ENCODE data around the gene RAPGEF2. TPM values are rescaled to one million over a fixed set of nuclear protein-coding genes. Genes with fewer than 3 reads are reported as not detected.

RAPGEF2 gene
- total RNA-seq, 1 experiment from 2014 or later, result 37.1 TPM

GRCh38 chr4:159353422-159354116 lies 250.7 kb downstream of the RAPGEF2 start:
- Histone ChIP-seq H4K91ac (ENCODE audit: insufficient read length, low read depth, low read length) (no peak overlapping the region), H2BK15ac (ENCODE audit: low read depth, low read length) (no peak overlapping the region), H3K56ac (ENCODE audit: insufficient read length, low read depth, low read length) (no peak overlapping the region), H3K23me2 (ENCODE audit: insufficient read length, low read depth, low read length, poor library complexity, severe bottlenecking) (no peaks in the 10 kb centered on the region), H2BK120ac (ENCODE audit: low read depth, low read length, poor library complexity, severe bottlenecking) (no peak overlapping the region), H4K5ac (ENCODE audit: insufficient read length, low read depth, low read length) (no peak overlapping the region), H3K9me3 (ENCODE audit: control insufficient read depth, low read depth, low read length) (no peaks in the 10 kb centered on the region), H2AK5ac (ENCODE audit: insufficient read length, low read length) (no peak overlapping the region), H3K27me3 (ENCODE audit: insufficient read depth, low read length) (no peaks in the 10 kb centered on the region), H3K4me2 (ENCODE audit: insufficient read depth, insufficient read length, low read length) (no peak overlapping the region), H2BK20ac (ENCODE audit: low read depth, low read length, poor library complexity, severe bottlenecking) (no peak overlapping the region), H3K79me2 (ENCODE audit: insufficient read depth, low read length) (no peaks in the 10 kb centered on the region), H3K27ac (ENCODE audit: insufficient read length, low read depth, low read length) (no peak overlapping the region), H3K23ac (ENCODE audit: insufficient read length, low read depth, low read length) (no peak overlapping the region), H2AFZ (ENCODE audit: low read length) (no peak overlapping the region), H3K4me1 (ENCODE audit: insufficient read depth, low read length) (no peaks in the 10 kb centered on the region), H2BK12ac (ENCODE audit: insufficient read length, low read depth, low read length) (no peak overlapping the region), H2BK5ac (ENCODE audit: insufficient read length, low read length) (no peak overlapping the region), H3K14ac (ENCODE audit: insufficient read depth, low read length) (no peak overlapping the region), H4K20me1 (ENCODE audit: control insufficient read depth, insufficient read depth, insufficient read length) (no peaks in the 10 kb centered on the region), H3T11ph (ENCODE audit: low read length) (no peak overlapping the region), H3K18ac (ENCODE audit: insufficient read length, low read depth, low read length) (no peak overlapping the region), H3K79me1 (ENCODE audit: insufficient read depth, low read depth, low read length, poor library complexity, severe bottlenecking) (no peaks in the 10 kb centered on the region), H3K4ac (ENCODE audit: low read depth, low read length) (no peak overlapping the region), H4K8ac (replicated peaks; ENCODE audit: insufficient read length, low read depth, low read length) (no peak overlapping the region), H3K9ac (ENCODE audit: extremely low read depth, insufficient read length, low read length) (no peak overlapping the region)
- Mint-ChIP-seq H3K4me1 (no peaks in the 10 kb centered on the region), H3K36me3 (ENCODE audit: insufficient read depth in 1 of 3, low read depth in 3 of 3) (peaks cover 18 to 56% (median 49%) of the 10 kb centered on the region in 3 experiments; a peak in 6 of 7 replicates), H3K27me3 (ENCODE audit: low read depth) (no peaks in the 10 kb centered on the region), H3K9me3 (no peaks in the 10 kb centered on the region), H3K27ac (peak overlapping the region in 1 of 3 experiments; percentile 59; a peak in 2 of 7 replicates), H3K4me3 (no peak overlapping the region)
- DNase-seq, result no peak
- no CpG with 5 or more reads among the region's 15 CpGs for WGBS (ENCODE audit: extremely low coverage, insufficient read length, low lambda C conversion rate)
- TF ChIP-seq, protein P1, sequence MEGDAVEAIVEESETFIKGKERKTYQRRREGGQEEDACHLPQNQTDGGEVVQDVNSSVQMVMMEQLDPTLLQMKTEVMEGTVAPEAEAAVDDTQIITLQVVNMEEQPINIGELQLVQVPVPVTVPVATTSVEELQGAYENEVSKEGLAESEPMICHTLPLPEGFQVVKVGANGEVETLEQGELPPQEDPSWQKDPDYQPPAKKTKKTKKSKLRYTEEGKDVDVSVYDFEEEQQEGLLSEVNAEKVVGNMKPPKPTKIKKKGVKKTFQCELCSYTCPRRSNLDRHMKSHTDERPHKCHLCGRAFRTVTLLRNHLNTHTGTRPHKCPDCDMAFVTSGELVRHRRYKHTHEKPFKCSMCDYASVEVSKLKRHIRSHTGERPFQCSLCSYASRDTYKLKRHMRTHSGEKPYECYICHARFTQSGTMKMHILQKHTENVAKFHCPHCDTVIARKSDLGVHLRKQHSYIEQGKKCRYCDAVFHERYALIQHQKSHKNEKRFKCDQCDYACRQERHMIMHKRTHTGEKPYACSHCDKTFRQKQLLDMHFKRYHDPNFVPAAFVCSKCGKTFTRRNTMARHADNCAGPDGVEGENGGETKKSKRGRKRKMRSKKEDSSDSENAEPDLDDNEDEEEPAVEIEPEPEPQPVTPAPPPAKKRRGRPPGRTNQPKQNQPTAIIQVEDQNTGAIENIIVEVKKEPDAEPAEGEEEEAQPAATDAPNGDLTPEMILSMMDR (conservative IDR thresholded peaks at IDR 0.05), result no peak
